CD4-positive, alpha-beta T cell treated with Interleukin-4 for 4 hours (primary cell): ENCODE data around the gene ADH5.
"Not testable (repeated sequence)": the region's sequence is repeated elsewhere in the genome, so short reads cannot be mapped to it uniquely, and the experiment has no call there.

Experiments used
- DNase-seq: peaks from one replicate; pipeline ENCODE4 v3.0.0-alpha.2; 2020

Gene ADH5

GRCh38 chr4:99028187-99028586, 60.4 kb downstream of the ADH5 start:
- no peak for DNase-seq

- DNase-seq = no peak
Measured at GRCh38 chr4:99027304-99027703, 61.3 kb downstream of the ADH5 start.

DNA sequence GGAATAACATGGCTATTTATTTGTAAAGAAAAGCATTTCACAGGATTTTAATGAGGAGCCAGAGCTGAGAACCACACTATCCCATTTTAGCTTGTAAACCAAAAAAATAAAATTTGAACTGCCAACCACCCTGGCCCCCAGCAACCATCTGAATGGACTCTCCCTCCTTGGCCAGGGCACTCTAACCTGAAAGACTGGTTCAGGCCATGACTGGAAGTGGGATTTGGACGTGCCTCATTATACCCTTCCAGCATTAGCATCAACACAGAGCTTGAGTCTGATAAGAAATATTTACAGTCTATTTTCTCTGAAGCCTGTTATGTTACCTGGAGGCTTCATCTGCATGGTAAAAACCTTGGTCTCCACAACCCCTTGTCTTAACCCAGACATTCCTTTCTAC, 63.1 kb downstream of the ADH5 start:
- DNase-seq = no peak

DNA sequence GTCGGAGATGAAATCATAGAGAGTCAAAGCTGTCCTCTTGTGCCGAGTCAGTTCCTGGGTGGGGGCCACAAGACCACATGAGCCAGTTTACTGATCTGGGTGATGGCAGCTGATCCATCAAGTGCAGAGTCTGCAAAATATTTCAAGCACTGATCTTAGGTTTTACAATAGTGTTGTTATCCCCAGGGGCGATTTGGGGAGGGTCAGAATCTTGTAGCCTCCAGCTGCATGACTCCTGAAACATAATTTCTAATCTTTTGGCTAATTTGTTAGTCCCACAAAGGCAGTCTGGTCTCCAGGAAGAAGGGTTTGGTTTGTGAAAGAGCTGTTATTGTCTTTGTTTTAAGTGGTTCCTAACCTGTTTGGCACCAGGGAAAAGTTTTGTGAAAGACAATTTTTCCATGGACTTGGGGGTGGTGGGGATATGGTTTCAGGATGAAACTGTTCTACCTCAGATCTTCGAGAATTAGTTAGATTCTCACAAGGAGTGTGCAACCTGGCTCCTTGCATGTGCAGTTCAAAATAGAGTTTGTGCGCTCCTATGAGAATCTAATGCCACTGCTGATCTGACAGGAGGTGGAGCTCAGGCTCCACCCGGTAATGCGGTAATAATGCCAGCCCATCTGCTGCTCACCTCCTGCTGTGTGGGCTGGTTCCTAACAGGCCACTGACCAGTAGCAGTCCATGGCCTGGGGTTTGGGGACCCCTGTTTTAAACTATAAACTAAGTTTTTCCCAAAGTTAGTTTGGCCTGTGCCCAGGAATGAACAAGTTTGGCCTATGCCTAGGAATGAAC, 63.9 kb downstream of the ADH5 start:
- no peak for DNase-seq

DNA sequence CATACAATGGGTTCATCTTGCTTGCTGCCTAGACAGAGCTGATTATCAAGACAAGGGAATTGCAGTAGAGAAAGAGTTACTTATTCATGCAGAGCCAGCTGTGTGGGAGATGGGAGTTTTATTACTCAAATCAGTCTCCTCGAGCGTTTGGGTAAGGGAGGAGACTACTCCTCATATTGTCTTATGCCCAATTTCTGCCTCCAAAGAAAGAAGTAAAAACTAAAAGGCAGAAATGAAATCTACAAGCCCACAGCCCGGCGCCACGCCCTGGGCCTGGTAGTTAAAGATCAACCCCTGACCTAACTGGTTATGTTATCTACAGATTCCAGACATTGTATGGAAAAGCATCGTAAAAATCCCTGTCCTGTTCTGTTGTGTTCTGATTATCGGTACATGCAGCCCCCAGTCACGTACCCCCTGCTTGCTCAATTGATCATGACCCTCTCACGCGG, 64.8 kb downstream of the ADH5 start:
- DNase-seq = not testable (repeated sequence)

DNA sequence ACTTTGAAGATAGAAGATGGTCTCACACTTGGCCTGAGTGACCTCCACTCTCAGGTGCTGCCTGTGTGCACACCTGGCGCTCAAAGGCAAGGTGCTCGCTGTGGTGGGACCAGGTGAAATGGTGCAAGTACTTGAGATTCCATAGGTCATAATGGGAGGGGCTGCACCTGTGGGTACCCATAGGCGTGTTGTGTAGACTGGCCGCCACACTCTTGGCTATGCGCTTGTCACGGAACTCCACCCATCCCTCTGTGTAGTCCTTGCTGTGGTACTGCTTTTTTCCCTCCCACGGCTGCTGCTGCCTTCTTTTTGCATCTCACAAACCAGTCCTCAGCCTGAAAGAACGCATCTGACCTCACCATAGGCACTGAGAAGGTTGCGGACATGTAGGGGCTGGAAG, 66.0 kb downstream of the ADH5 start:
- no peak for DNase-seq

- no peak for DNase-seq
Measured at GRCh38 chr4:99021386-99021785, 67.2 kb downstream of the ADH5 start.
